ENCODE results near the gene AMOT. TPM values are rescaled to one million over a fixed set of nuclear protein-coding genes. Genes with fewer than 3 reads are reported as not detected.

AMOT gene
- total and polyA plus RNA-seq, 10 of the 15 experiments (the other 5 are each of a cell fraction or from before 2014, with no cell fraction given): 0.92 to 14.5 (median 2.9) TPM

GRCh38 chrX:112736310-112736709, 104.3 kb downstream of the AMOT start:
- Histone ChIP-seq H3K27me3 (replicated peaks in 1 of 2; ENCODE audit: control insufficient read depth in 2 of 2, insufficient read depth in 2 of 2, low read length in 1 of 2) (no peaks in the 10 kb centered on the region), H3K79me2 (ENCODE audit: control insufficient read depth, insufficient read depth, low read length) (no peaks in the 10 kb centered on the region), H3K4me1 (ENCODE audit: control insufficient read depth, insufficient read depth, low read length) (no peaks in the 10 kb centered on the region; the same call in 1 of the 2 replicates), H3K9ac (ENCODE audit: control insufficient read depth, insufficient read depth, low read length) (no peak overlapping the region), H2AFZ (ENCODE audit: control insufficient read depth, low read depth, low read length) (no peak overlapping the region), H3K4me3 (no peak overlapping the region), H3K4me2 (ENCODE audit: control insufficient read depth, insufficient read depth) (no peak overlapping the region), H3K27ac (ENCODE audit: control insufficient read depth, insufficient read depth) (no peak overlapping the region), H3K36me3 (ENCODE audit: control insufficient read depth in 2 of 2, insufficient read depth in 2 of 2, low read length in 1 of 2) (no peaks in the 10 kb centered on the region), H3K9me3 (replicated peaks; ENCODE audit: control insufficient read depth, insufficient read depth, low read length) (no peaks in the 10 kb centered on the region), H4K20me1 (ENCODE audit: control insufficient read depth, insufficient read depth) (no peaks in the 10 kb centered on the region)
- WGBS (ENCODE audit: insufficient coverage, insufficient replicate concordance, low lambda C conversion rate, missing lambda C conversion rate): 58% methylated on average over 3 of the region's 3 CpGs
- ChIA-PET CTCF (no interaction called here), RAD21 (ENCODE audit: unreplicated experiment) (no interaction called here), SMC1A (ENCODE audit: uncharacterized antibody, unreplicated experiment) (no interaction called here), POLR2A (no interaction called here)
- no peak for ATAC-seq
- no peak for FAIRE-seq
- TF ChIP-seq ZNF207 (IDR thresholded peaks at IDR 0.05; ENCODE audit: borderline replicate concordance): no peak
- TF ChIP-seq, protein P1, sequence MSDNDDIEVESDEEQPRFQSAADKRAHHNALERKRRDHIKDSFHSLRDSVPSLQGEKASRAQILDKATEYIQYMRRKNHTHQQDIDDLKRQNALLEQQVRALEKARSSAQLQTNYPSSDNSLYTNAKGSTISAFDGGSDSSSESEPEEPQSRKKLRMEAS (IDR thresholded peaks at IDR 0.05; ENCODE audit: low read depth, low read length): no peak
- no peak for TF ChIP-seq IKZF2 (IDR thresholded peaks at IDR 0.05)
- TF ChIP-seq SREBF2 (IDR thresholded peaks at IDR 0.05; ENCODE audit: low read length): no peak
- TF ChIP-seq POU2F2 (IDR thresholded peaks at IDR 0.05; ENCODE audit: borderline replicate concordance, low read depth, low read length): no peak
- TF ChIP-seq RCOR1 (conservative IDR thresholded peaks at IDR 0.05; ENCODE audit: low read depth, low read length): no peak
- no peak for TF ChIP-seq PBX3 (IDR thresholded peaks at IDR 0.05; ENCODE audit: insufficient replicate concordance, low read depth, low read length)
- TF ChIP-seq ETV6 (conservative IDR thresholded peaks at IDR 0.05 in 1 of 2, IDR thresholded peaks at IDR 0.05 in 1 of 2; ENCODE audit: borderline replicate concordance in 1 of 2, low read depth in 1 of 2): no peak
- no peak for TF ChIP-seq CHD1 (IDR thresholded peaks at IDR 0.05; ENCODE audit: low read depth, low read length)
- no peak for TF ChIP-seq POLR2A (IDR thresholded peaks at IDR 0.05; ENCODE audit: low read depth, low read length)
- no peak for TF ChIP-seq SPI1 (IDR thresholded peaks at IDR 0.05; ENCODE audit: borderline replicate concordance, insufficient read depth, low read depth, low read length)
- TF ChIP-seq, protein P2, sequence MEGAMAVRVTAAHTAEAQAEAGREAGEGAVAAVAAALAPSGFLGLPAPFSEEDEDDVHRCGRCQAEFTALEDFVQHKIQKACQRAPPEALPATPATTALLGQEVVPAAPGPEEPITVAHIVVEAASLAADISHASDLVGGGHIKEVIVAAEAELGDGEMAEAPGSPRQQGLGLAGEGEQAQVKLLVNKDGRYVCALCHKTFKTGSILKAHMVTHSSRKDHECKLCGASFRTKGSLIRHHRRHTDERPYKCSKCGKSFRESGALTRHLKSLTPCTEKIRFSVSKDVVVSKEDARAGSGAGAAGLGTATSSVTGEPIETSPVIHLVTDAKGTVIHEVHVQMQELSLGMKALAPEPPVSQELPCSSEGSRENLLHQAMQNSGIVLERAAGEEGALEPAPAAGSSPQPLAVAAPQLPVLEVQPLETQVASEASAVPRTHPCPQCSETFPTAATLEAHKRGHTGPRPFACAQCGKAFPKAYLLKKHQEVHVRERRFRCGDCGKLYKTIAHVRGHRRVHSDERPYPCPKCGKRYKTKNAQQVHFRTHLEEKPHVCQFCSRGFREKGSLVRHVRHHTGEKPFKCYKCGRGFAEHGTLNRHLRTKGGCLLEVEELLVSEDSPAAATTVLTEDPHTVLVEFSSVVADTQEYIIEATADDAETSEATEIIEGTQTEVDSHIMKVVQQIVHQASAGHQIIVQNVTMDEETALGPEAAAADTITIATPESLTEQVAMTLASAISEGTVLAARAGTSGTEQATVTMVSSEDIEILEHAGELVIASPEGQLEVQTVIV (IDR thresholded peaks at IDR 0.05; ENCODE audit: borderline replicate concordance, partially characterized antibody): no peak
- TF ChIP-seq POLR2AphosphoS5 (IDR thresholded peaks at IDR 0.05; ENCODE audit: low read length): no peak
- TF ChIP-seq ZNF217 (IDR thresholded peaks at IDR 0.05): no peak
- intact Hi-C loops (cut with micrococcal nuclease; ENCODE audit: unreplicated experiment) (loop anchor here (10.0 kb wide), 4 partner anchors 208 to 872 kb away; no protein-coding TSS in a partner anchor), in situ Hi-C loops (cut with MboI) (no loop called here)
- BruUV-seq (replicated peaks): no TSS peak
- no peak for DNase-seq (ENCODE audit: low read depth, low spot score)
